Stimulated activated CD8-positive, alpha-beta memory T cell treated with anti-CD3 and anti-CD28 coated beads, Interleukin-4, amount 100 ng/mL, for 4 hours (primary cell): ENCODE measurements around the gene TMC3.
"Not testable (repeated sequence)": the region's sequence is repeated elsewhere in the genome, so short reads cannot be mapped to it uniquely, and the experiment has no call there.

ENCODE experiments used
- DNase-seq, 2 donors: peaks; one replicate each; pipeline ENCODE4 v3.0.0-alpha.2; 2020; ENCODE audit warnings: low read depth in 2 of 2, low spot score in 1 of 2

The TMC3 gene

GRCh38 chr15:81373775-81374395 lies at the start of gene TMC3:
Gene TMC3 (minus strand): TSS chr15:81374213. CDS start chr15:81374077, 136 bp downstream.
- DNase-seq, result no peak

GRCh38 chr15:81421461-81421860 lies 47.4 kb upstream of the TMC3 start:
- DNase-seq, result no peak

- DNase-seq, result no peak
These were observed 45.4 kb upstream of the TMC3 start for GRCh38 chr15:81419332-81419943.

GRCh38 chr15:81418891-81419290 lies 44.9 kb upstream of the TMC3 start:
- DNase-seq, result no peak

- DNase-seq, result no peak
These were observed 44.4 kb upstream of the TMC3 start for GRCh38 chr15:81418444-81418843.

- DNase-seq, result not testable (repeated sequence)
These were observed 40.4 kb upstream of the TMC3 start for GRCh38 chr15:81414274-81414968.

GRCh38 chr15:81413851-81414250 lies 39.8 kb upstream of the TMC3 start:
- DNase-seq, result no peak

GRCh38 chr15:81411969-81412633 lies 38.1 kb upstream of the TMC3 start:
- no peak for DNase-seq

- DNase-seq, result no peak
These were observed 37.0 kb upstream of the TMC3 start for GRCh38 chr15:81411051-81411450.

GRCh38 chr15:81410318-81410753 lies 36.3 kb upstream of the TMC3 start:
- no peak for DNase-seq

GRCh38 chr15:81407718-81408117 lies 33.7 kb upstream of the TMC3 start:
- no peak for DNase-seq

GRCh38 chr15:81407176-81407575 lies 33.2 kb upstream of the TMC3 start:
- DNase-seq, result no peak

GRCh38 chr15:81400640-81401236 lies 26.7 kb upstream of the TMC3 start:
- no peak for DNase-seq

- DNase-seq, result no peak
These were observed 25.0 kb upstream of the TMC3 start for GRCh38 chr15:81398910-81399551.

- no peak for DNase-seq
These were observed 24.4 kb upstream of the TMC3 start for GRCh38 chr15:81398456-81398855.

GRCh38 chr15:81394603-81395002 lies 20.6 kb upstream of the TMC3 start:
- no peak for DNase-seq

GRCh38 chr15:81391657-81392056 lies 17.6 kb upstream of the TMC3 start:
- DNase-seq, result no peak

GRCh38 chr15:81388436-81388770 lies 14.4 kb upstream of the TMC3 start:
- DNase-seq, result no peak

- DNase-seq, result no peak
These were observed 13.8 kb upstream of the TMC3 start for GRCh38 chr15:81387621-81388435.

GRCh38 chr15:81386947-81387346 lies 12.9 kb upstream of the TMC3 start:
- no peak for DNase-seq
